ENCODE data around the gene CA5A. TPM values are rescaled to one million over a fixed set of nuclear protein-coding genes. Genes with fewer than 3 reads are reported as not detected.

Gene CA5A
- total and polyA plus RNA-seq, 2 of the 13 experiments (the other 11 are each of a cell fraction or from before 2014, with no cell fraction given), result 66.8 to 106 TPM

- TF ChIP-seq THAP7 (CRISPR knock-in tag; IDR thresholded peaks at IDR 0.05) (no peak), MATR3 (CRISPR knock-in tag; IDR thresholded peaks at IDR 0.05) (no peak), AKNA (CRISPR knock-in tag; IDR thresholded peaks at IDR 0.05; ENCODE audit: borderline replicate concordance) (no peak), HIC2 (CRISPR knock-in tag; IDR thresholded peaks at IDR 0.05; ENCODE audit: low read depth) (no peak), KLF11 (CRISPR knock-in tag; IDR thresholded peaks at IDR 0.05) (no peak), NR2F1 (CRISPR knock-in tag; IDR thresholded peaks at IDR 0.05) (no peak), ATF1 (CRISPR knock-in tag; IDR thresholded peaks at IDR 0.05) (no peak), ZNF512 (CRISPR knock-in tag; IDR thresholded peaks at IDR 0.05) (no peak), TBX3 (IDR thresholded peaks at IDR 0.05; ENCODE audit: borderline replicate concordance) (no peak), ZBTB38 (CRISPR knock-in tag; IDR thresholded peaks at IDR 0.05) (no peak), SRY (CRISPR knock-in tag; IDR thresholded peaks at IDR 0.05) (0 out of 2 replicates have a peak, but pooled peaks have one; percentile 13), NFATC3 (CRISPR knock-in tag; IDR thresholded peaks at IDR 0.05) (no peak), POGZ (CRISPR knock-in tag; IDR thresholded peaks at IDR 0.05) (0 out of 2 replicates have a peak, but pooled peaks have one; percentile 17), ZNF251 (CRISPR knock-in tag; IDR thresholded peaks at IDR 0.05) (no peak), YEATS4 (CRISPR knock-in tag; IDR thresholded peaks at IDR 0.05; ENCODE audit: borderline replicate concordance) (peak; percentile 41; the same call in 1 of the 2 replicates), ZBTB1 (CRISPR knock-in tag; IDR thresholded peaks at IDR 0.05; ENCODE audit: borderline replicate concordance) (no peak), MXD4 (CRISPR knock-in tag; IDR thresholded peaks at IDR 0.05) (no peak), ZNF577 (CRISPR knock-in tag; IDR thresholded peaks at IDR 0.05; ENCODE audit: borderline replicate concordance, low read depth) (no peak), SMARCC2 (IDR thresholded peaks at IDR 0.05) (no peak), ZNF883 (CRISPR knock-in tag; IDR thresholded peaks at IDR 0.05; ENCODE audit: not compliant biosample characterization) (no peak)
Observed at GRCh38 chr16:87951552-87952538, 15.5 kb upstream of the CA5A start (continued).
